ENCODE data around the gene ATP5ME. TPM values are rescaled to one million over a fixed set of nuclear protein-coding genes. Genes with fewer than 3 reads are reported as not detected.

The ATP5ME gene
- total RNA-seq, 1 donor from 2014 or later: 230 TPM

DNA sequence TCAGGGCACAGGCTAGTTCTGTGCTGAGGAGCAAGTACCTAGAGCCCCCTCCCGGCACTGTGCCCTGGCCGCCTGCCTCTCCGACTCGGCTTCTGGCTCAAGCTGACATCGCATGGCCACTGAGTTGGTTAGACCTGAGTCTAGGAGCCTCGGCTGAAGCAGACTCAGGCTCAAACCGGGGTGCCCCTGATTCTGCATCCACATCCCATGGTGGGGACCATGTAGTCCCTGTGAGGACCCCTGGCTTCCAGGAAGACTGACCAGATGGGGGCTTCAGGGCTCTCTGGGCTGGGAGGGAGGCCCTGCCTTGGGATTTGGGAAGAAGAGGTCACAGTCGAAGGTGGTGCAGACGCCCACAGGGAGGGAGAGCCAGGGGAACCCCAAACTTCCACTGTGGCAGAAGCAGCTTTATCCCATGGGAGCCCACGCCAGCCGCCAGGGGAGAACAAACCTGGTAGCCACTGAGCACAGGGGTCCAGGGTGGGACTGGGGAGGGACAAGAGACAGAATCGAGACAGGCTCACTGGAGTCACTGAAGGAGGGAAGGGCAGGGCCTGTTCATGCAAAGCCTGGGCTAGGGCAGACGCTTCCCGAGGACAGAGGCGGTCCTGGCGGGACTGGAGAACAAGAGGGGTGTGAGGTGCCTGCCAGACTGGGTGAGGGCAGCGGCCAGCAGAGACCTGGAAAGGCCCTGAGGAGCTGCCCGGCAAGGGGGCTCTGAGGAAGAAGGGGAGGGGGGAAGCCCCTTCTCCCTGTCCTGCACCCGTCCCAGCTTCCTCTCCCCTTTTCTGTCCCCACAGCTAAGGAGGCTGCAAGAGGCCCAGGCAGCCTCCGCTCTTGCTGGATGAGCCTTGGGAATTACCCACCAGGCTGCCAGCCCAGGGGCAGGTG, 47.6 kb downstream of the ATP5ME start:
- H3K4me1 Mint-ChIP-seq (ENCODE audit: low read depth, unreplicated experiment): peaks cover 24% of the 10 kb centered on the region
- H3K27me3 Mint-ChIP-seq (ENCODE audit: unreplicated experiment): peaks cover 15% of the 10 kb centered on the region
- no peak for TF ChIP-seq CTCF (IDR thresholded peaks at IDR 0.05; ENCODE audit: partially characterized antibody, unreplicated experiment)
- peaks cover 10% of the 10 kb centered on the region for H3K36me3 Mint-ChIP-seq (ENCODE audit: unreplicated experiment)
- no peak for DNase-seq
- no peak overlapping the region for H3K4me3 Mint-ChIP-seq (ENCODE audit: unreplicated experiment)
- H3K27ac Mint-ChIP-seq (ENCODE audit: unreplicated experiment): no peak overlapping the region
- peaks cover 25% of the 10 kb centered on the region for H3K9me3 Mint-ChIP-seq (ENCODE audit: unreplicated experiment)

DNA sequence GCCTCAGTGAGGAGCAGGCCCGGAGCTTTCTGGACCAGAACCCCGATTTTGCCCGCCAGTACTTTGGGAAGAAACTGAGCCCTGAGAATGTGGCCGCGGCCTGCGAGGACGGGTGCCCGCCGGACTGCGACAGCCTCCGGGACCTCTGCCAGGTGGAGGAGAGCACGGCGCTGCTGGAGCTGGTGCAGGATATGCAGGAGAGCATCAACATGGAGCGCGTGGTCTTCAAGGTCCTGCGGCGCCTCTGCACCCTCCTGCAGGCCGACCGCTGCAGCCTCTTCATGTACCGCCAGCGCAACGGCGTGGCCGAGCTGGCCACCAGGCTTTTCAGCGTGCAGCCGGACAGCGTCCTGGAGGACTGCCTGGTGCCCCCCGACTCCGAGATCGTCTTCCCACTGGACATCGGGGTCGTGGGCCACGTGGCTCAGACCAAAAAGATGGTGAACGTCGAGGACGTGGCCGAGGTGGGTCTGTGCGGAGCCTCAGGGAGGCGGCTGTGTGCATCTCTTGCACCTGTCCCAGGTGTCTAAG, 48.4 kb downstream of the ATP5ME start:
- Mint-ChIP-seq H3K4me3 (ENCODE audit: unreplicated experiment) (no peak overlapping the region), H3K27me3 (ENCODE audit: unreplicated experiment) (peaks cover 8% of the 10 kb centered on the region), H3K4me1 (ENCODE audit: low read depth, unreplicated experiment) (peaks cover 18% of the 10 kb centered on the region), H3K36me3 (ENCODE audit: unreplicated experiment) (peaks cover 5% of the 10 kb centered on the region), H3K27ac (ENCODE audit: unreplicated experiment) (no peak overlapping the region), H3K9me3 (ENCODE audit: unreplicated experiment) (peaks cover 18% of the 10 kb centered on the region)
- TF ChIP-seq CTCF (IDR thresholded peaks at IDR 0.05; ENCODE audit: partially characterized antibody, unreplicated experiment): no peak
- DNase-seq: no peak

DNA sequence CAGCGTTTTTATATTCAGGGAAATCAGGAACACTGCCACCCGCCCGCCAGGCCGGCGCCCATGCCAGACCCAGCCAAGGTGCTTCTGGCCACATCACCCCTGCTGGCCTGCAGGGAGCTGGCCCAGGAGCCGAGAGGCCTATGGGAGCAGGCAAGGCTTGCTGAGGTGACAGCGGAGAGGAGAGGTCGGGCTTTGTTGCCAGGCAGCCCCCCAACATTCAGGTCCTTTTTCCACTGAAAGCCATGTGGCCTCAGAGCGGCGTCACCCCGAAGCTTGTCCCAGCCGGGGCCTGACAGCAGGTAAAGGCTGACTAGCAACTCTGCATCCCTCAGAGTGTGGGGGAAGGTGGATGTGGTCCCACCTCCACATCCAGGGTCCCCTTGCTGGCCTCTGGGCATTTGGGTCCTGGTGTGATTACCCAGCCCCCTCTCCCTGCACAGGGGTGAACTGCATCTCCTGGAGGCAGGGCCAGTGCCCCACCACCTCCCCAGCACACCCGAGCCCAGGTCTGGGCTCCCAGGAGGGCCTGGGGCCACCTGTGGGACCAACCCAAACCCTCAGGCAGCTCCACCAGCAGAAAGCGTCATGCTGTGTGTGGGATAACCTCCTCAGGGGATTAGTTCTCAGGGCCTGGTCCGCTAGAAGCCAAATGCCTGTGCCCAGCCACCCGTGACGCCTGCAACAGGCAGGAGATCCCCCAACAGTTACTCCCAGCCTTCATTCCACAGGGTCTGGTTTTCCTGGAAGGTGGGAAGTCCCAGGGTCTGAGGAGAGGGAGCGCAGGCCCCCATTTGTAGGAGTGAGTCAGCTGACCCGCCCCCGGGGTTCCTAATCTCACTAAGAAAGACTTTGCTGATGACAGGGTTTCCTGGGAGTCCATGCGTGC, 49.1 kb downstream of the ATP5ME start, which contains the start of gene PDE6B:
TSS of gene PDE6B (plus strand) at position 869 of the 886 bp plus-strand sequence. CDS start 54 bp downstream, outside the sequence.
- H3K9me3 Mint-ChIP-seq (ENCODE audit: unreplicated experiment): peaks cover 13% of the 10 kb centered on the region
- no peak for DNase-seq
- peaks cover 8% of the 10 kb centered on the region for H3K36me3 Mint-ChIP-seq (ENCODE audit: unreplicated experiment)
- no peak for TF ChIP-seq CTCF (IDR thresholded peaks at IDR 0.05; ENCODE audit: partially characterized antibody, unreplicated experiment)
- H3K4me1 Mint-ChIP-seq (ENCODE audit: low read depth, unreplicated experiment): peaks cover 12% of the 10 kb centered on the region
- no peak within 1 kb of the TSS for H3K4me3 Mint-ChIP-seq (ENCODE audit: unreplicated experiment)
- H3K27me3 Mint-ChIP-seq (ENCODE audit: unreplicated experiment): peaks cover 9% of the 10 kb centered on the region
- H3K27ac Mint-ChIP-seq (ENCODE audit: unreplicated experiment): no peak within 1 kb of the TSS

DNA sequence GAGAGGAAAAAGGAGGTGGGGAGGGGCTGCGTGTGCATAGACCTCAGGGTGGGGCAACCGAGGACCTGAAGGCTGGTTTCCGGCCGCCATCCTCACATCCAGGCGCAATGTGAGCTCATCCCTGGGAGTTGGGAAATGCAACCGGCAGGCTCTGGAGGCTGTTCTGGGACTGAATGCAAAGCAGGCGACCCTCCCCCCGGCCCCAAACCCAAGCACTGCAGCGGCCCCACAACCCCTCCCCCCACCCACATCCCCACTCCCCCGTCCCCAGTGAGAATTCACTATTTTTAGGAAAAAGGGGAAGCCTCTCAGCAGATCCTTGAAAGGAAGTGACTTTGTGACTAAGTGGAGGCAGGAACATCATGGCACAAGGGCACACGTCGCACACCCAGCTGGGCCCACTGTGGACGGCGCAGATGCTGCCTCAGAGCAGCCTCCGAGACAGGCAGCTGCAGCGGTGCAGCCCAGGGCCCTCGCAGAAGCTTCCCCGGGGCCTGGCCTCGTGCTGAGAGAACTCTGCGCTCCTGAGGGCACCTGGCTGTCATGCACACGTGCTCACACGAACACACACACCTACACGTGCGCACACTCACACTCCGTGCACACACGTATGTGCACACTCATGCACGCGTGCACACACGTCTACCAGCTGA, 50.0 kb downstream of the ATP5ME start:
- Mint-ChIP-seq H3K27ac (ENCODE audit: unreplicated experiment) (no peak overlapping the region), H3K4me3 (ENCODE audit: unreplicated experiment) (no peak overlapping the region), H3K9me3 (ENCODE audit: unreplicated experiment) (peaks cover 11% of the 10 kb centered on the region), H3K27me3 (ENCODE audit: unreplicated experiment) (peaks cover 11% of the 10 kb centered on the region), H3K4me1 (ENCODE audit: low read depth, unreplicated experiment) (peaks cover 6% of the 10 kb centered on the region), H3K36me3 (ENCODE audit: unreplicated experiment) (peaks cover 10% of the 10 kb centered on the region)
- TF ChIP-seq CTCF (IDR thresholded peaks at IDR 0.05; ENCODE audit: partially characterized antibody, unreplicated experiment): no peak
- no peak for DNase-seq

All from glutamatergic neuron (in vitro differentiated cells).